Liver (tissue), 9 donors: Measurements from ENCODE around the gene TMPRSS6. TPM values are rescaled to one million over a fixed set of nuclear protein-coding genes. Genes with fewer than 3 reads are reported as not detected.

Source experiments
- DNase-seq: peaks from one replicate; pipeline ENCODE4 v3.0.0-alpha.2; 2017; ENCODE audit warnings: low spot score
- H3K27ac ChIP-seq, 2 donors: one replicate each; pipeline ENCODE4 v1.7.0; 2013; ENCODE audit warnings: inconsistent platforms in 2 of 2, low read length in 2 of 2, control low read depth in 1 of 2, low read depth in 1 of 2, mild to moderate bottlenecking in 1 of 2
- H3K27me3 ChIP-seq, 4 donors: one replicate each; pipeline versions ENCODE4 v1.6.1 to v1.7.0; 2013; ENCODE audit warnings: low read length in 3 of 4, inconsistent platforms in 1 of 4, mild to moderate bottlenecking in 1 of 4, moderate library complexity in 1 of 4; ENCODE audit not compliant: control insufficient read depth in 4 of 4, insufficient read depth in 4 of 4
- H3K36me3 ChIP-seq, 4 donors: one replicate each; pipeline versions ENCODE4 v1.6.1 to v1.7.0; 2013; ENCODE audit warnings: low read length in 3 of 4, mild to moderate bottlenecking in 3 of 4, low read depth in 1 of 4, moderate library complexity in 1 of 4; ENCODE audit not compliant: control insufficient read depth in 4 of 4, insufficient read depth in 3 of 4
- H3K4me1 ChIP-seq, 4 donors: one replicate each; pipeline versions ENCODE4 v1.6.1 to v1.7.0; 2013; ENCODE audit warnings: low read length in 3 of 4, mild to moderate bottlenecking in 3 of 4, moderate library complexity in 1 of 4; ENCODE audit not compliant: control insufficient read depth in 4 of 4, insufficient read depth in 4 of 4
- H3K4me3 ChIP-seq, 3 donors: one replicate each; pipeline versions ENCODE4 v1.6.1 to v1.7.0; 2013; ENCODE audit warnings: low read length in 3 of 3, control low read depth in 1 of 3, low read depth in 1 of 3, mild to moderate bottlenecking in 1 of 3
- H3K9ac ChIP-seq, 2 donors: one replicate each; pipeline ENCODE4 v1.7.0; 2013; ENCODE audit warnings: low read length in 2 of 2, mild to moderate bottlenecking in 2 of 2, moderate library complexity in 2 of 2, control low read depth in 1 of 2, low read depth in 1 of 2
- H3K9me3 ChIP-seq, 4 donors: one replicate each; pipeline versions ENCODE4 v1.6.1 to v1.7.0; 2013; ENCODE audit warnings: low read length in 3 of 4; ENCODE audit not compliant: control insufficient read depth in 4 of 4
- EGR1 ChIP-seq, 2 donors: IDR thresholded peaks; 2 replicates each; pipeline ENCODE4 v1.6.1; 2016 to 2018; ENCODE audit warnings: antibody characterized with exemption in 2 of 2, low read depth in 2 of 2
- FOXA1 ChIP-seq: IDR thresholded peaks from 2 replicates; pipeline ENCODE4 v1.6.1; 2016; ENCODE audit warnings: antibody characterized with exemption
- FOXA2 ChIP-seq: IDR thresholded peaks from 2 replicates; pipeline ENCODE4 v1.6.1; 2016; ENCODE audit warnings: antibody characterized with exemption
- GABPA ChIP-seq, 2 donors: IDR thresholded peaks in 1 of 2; conservative IDR thresholded peaks in 1 of 2; 2 replicates each; pipeline ENCODE4 v1.6.1; 2016; ENCODE audit warnings: antibody characterized with exemption in 2 of 2, mild to moderate bottlenecking in 1 of 2, moderate library complexity in 1 of 2
- HNF4A ChIP-seq, 2 donors: conservative IDR thresholded peaks; 2 replicates each; pipeline ENCODE4 v1.6.1; 2016; ENCODE audit warnings: antibody characterized with exemption in 2 of 2, mild to moderate bottlenecking in 2 of 2
- HNF4G ChIP-seq: IDR thresholded peaks from 2 replicates; pipeline ENCODE4 v1.6.1; 2016; ENCODE audit warnings: antibody characterized with exemption
- JUND ChIP-seq, 2 donors: IDR thresholded peaks; 2 replicates each; pipeline ENCODE4 v1.6.1; 2016; ENCODE audit warnings: antibody characterized with exemption in 2 of 2
- NR2F2 ChIP-seq: IDR thresholded peaks from 2 replicates; pipeline ENCODE4 v1.6.1; 2016; ENCODE audit warnings: antibody characterized with exemption
- RXRA ChIP-seq, 2 donors: IDR thresholded peaks; 2 replicates each; pipeline ENCODE4 v1.6.1; 2017 to 2018; ENCODE audit warnings: antibody characterized with exemption in 2 of 2, mild to moderate bottlenecking in 1 of 2
- SP1 ChIP-seq: IDR thresholded peaks from 2 replicates; pipeline ENCODE4 v1.6.1; 2018; ENCODE audit warnings: antibody characterized with exemption, mild to moderate bottlenecking
- TAF1 ChIP-seq: conservative IDR thresholded peaks from 2 replicates; pipeline ENCODE4 v1.6.1; 2016; ENCODE audit warnings: antibody characterized with exemption, mild to moderate bottlenecking
- YY1 ChIP-seq: IDR thresholded peaks from 2 replicates; pipeline ENCODE4 v1.6.1; 2016; ENCODE audit warnings: antibody characterized with exemption, mild to moderate bottlenecking
- WGBS: extraction: QIAGEN DNeasy Blood & Tissue Kit; methylation state at CpG from one replicate; pipeline ENCODE4 v1.1.7; 2013; 5-methylcytosine and 5-hydroxymethylcytosine counted together
- polyA plus RNA-seq, 2 donors: library from polyadenylated mRNA; stranded (reverse) in 1 of 2; unstranded in 1 of 2; fragments of 200-250 nt in 1 of 2; fragments of >200 nt in 1 of 2; fragmentation: Nextera tagmentation in 1 of 2; extraction: Ambion mirVana in 1 of 2; gene quantifications; one replicate each; pipeline versions ENCODE4 v1.2.1 to v1.2.3, GENCODE V29; 2013 to 2015
- total RNA-seq, 2 donors: library from RNA; depleted of rRNA; stranded (reverse); fragments of >200 nt; gene quantifications; one replicate each; pipeline ENCODE4 v1.2.3, GENCODE V29; 2014
- TF ChIP-seq, protein P1 (sequence below): IDR thresholded peaks from 2 replicates; pipeline ENCODE4 v1.6.1; 2016; ENCODE audit warnings: antibody characterized with exemption
- TF ChIP-seq, protein P2 (sequence below): IDR thresholded peaks from 2 replicates; pipeline ENCODE4 v1.6.1; 2016; ENCODE audit warnings: antibody characterized with exemption
- TF ChIP-seq, protein P3 (sequence below): IDR thresholded peaks from 2 replicates; pipeline ENCODE4 v1.6.1; 2016; ENCODE audit warnings: antibody characterized with exemption, mild to moderate bottlenecking
- TF ChIP-seq, protein P4 (sequence below): IDR thresholded peaks from 2 replicates; pipeline ENCODE4 v1.6.1; 2016; ENCODE audit warnings: antibody characterized with exemption
- TF ChIP-seq, protein P5 (sequence below): fragments of 150-350 bp; IDR thresholded peaks from 2 replicates; pipeline ENCODE4 v1.5.1; 2017; ENCODE audit warnings: improper control_type of control experiment, low read depth, low read length; ENCODE audit not compliant: missing input control
- donor health status: healthy.
- donor health status: healthy.
- donor health status: healthy.
- donor health status: healthy.
- donor health status: healthy.

TMPRSS6 gene
- total and polyA plus RNA-seq, 4 donors = 12.6 to 47.1 (median 39.9) TPM

DNA sequence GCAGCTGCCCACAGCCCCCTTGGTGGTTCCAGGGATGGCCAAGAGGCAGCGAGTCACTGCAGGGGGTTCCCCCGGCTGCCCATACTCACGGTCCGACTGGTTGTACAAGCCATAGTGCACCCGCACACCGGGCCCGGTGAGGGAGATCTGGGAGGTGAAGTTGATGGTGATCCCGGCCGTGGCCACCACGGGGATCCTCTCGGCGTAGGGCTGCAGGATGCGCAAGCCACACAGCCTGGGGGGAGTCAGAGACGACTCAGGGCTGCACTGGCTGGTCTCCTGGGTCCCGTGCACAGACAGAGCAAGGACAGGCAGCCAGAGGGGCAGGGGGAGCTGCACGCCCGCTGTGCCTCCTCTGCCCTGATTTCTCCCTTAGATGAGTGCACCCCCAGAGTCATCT is 34.5 kb downstream of the TMPRSS6 start:
- TF ChIP-seq GABPA (IDR thresholded peaks at IDR 0.05 in 1 of 2, conservative IDR thresholded peaks at IDR 0.05 in 1 of 2) (no peak), TAF1 (no peak), FOXA2 (no peak), HNF4A (conservative IDR thresholded peaks at IDR 0.05) (no peak), EGR1 (IDR thresholded peaks at IDR 0.05; ENCODE audit: low read depth in 2 of 2) (no peak), NR2F2 (no peak), RXRA (IDR thresholded peaks at IDR 0.05) (no peak), SP1 (no peak), JUND (IDR thresholded peaks at IDR 0.05) (no peak)
- TF ChIP-seq, protein P1, sequence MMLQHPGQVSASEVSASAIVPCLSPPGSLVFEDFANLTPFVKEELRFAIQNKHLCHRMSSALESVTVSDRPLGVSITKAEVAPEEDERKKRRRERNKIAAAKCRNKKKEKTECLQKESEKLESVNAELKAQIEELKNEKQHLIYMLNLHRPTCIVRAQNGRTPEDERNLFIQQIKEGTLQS = no peak
- TF ChIP-seq, protein P2, sequence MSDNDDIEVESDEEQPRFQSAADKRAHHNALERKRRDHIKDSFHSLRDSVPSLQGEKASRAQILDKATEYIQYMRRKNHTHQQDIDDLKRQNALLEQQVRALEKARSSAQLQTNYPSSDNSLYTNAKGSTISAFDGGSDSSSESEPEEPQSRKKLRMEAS = no peak
- TF ChIP-seq, protein P3, sequence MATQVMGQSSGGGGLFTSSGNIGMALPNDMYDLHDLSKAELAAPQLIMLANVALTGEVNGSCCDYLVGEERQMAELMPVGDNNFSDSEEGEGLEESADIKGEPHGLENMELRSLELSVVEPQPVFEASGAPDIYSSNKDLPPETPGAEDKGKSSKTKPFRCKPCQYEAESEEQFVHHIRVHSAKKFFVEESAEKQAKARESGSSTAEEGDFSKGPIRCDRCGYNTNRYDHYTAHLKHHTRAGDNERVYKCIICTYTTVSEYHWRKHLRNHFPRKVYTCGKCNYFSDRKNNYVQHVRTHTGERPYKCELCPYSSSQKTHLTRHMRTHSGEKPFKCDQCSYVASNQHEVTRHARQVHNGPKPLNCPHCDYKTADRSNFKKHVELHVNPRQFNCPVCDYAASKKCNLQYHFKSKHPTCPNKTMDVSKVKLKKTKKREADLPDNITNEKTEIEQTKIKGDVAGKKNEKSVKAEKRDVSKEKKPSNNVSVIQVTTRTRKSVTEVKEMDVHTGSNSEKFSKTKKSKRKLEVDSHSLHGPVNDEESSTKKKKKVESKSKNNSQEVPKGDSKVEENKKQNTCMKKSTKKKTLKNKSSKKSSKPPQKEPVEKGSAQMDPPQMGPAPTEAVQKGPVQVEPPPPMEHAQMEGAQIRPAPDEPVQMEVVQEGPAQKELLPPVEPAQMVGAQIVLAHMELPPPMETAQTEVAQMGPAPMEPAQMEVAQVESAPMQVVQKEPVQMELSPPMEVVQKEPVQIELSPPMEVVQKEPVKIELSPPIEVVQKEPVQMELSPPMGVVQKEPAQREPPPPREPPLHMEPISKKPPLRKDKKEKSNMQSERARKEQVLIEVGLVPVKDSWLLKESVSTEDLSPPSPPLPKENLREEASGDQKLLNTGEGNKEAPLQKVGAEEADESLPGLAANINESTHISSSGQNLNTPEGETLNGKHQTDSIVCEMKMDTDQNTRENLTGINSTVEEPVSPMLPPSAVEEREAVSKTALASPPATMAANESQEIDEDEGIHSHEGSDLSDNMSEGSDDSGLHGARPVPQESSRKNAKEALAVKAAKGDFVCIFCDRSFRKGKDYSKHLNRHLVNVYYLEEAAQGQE = no peak
- Histone ChIP-seq H3K27me3 (no peaks in the 10 kb centered on the region), H3K36me3 (peaks cover 3 to 37% (median 18%) of the 10 kb centered on the region in 4 donors), H3K4me1 (peaks cover 0 to 2% (median 0%) of the 10 kb centered on the region in 4 donors), H3K4me3 (no peak overlapping the region), H3K9me3 (no peaks in the 10 kb centered on the region), H3K27ac (no peak overlapping the region), H3K9ac (no peak overlapping the region)
- WGBS = 85% methylated on average over 17 of the region's 17 CpGs
- no peak for DNase-seq

DNA sequence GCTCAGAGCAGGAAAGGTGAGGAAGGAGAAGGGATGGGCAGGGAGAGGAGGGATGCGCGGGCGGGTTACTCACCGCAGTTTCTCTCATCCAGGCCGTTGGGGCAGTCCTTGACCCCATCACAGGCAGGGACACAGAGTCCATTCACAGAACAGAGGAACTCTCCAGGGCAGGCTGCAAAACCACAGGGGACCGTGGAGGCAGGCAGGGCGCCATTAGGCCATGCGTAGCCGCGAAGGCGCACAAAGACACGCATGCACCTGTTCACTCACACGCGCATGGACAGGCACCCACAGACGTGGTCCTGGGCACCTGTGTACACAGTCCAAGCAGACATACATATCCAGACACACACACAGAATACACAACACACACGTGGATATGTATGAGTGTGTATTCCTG is 35.0 kb downstream of the TMPRSS6 start:
- H3K36me3 ChIP-seq = peaks cover 3 to 41% (median 18%) of the 10 kb centered on the region in 4 donors
- no peak overlapping the region for H3K9ac ChIP-seq
- no peaks in the 10 kb centered on the region for H3K27me3 ChIP-seq
- 87% methylated on average over 16 of the region's 16 CpGs for WGBS
- no peak overlapping the region for H3K4me3 ChIP-seq
- TF ChIP-seq FOXA2 (no peak), HNF4A (conservative IDR thresholded peaks at IDR 0.05) (no peak), GABPA (IDR thresholded peaks at IDR 0.05 in 1 of 2, conservative IDR thresholded peaks at IDR 0.05 in 1 of 2) (no peak), JUND (IDR thresholded peaks at IDR 0.05) (no peak), YY1 (no peak), SP1 (no peak), NR2F2 (no peak), RXRA (IDR thresholded peaks at IDR 0.05) (no peak), FOXA1 (no peak), TAF1 (no peak), HNF4G (no peak)
- TF ChIP-seq, protein P4, sequence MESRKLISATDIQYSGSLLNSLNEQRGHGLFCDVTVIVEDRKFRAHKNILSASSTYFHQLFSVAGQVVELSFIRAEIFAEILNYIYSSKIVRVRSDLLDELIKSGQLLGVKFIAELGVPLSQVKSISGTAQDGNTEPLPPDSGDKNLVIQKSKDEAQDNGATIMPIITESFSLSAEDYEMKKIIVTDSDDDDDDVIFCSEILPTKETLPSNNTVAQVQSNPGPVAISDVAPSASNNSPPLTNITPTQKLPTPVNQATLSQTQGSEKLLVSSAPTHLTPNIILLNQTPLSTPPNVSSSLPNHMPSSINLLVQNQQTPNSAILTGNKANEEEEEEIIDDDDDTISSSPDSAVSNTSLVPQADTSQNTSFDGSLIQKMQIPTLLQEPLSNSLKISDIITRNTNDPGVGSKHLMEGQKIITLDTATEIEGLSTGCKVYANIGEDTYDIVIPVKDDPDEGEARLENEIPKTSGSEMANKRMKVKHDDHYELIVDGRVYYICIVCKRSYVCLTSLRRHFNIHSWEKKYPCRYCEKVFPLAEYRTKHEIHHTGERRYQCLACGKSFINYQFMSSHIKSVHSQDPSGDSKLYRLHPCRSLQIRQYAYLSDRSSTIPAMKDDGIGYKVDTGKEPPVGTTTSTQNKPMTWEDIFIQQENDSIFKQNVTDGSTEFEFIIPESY = no peak
- TF ChIP-seq, protein P3 = no peak
- TF ChIP-seq, protein P5, sequence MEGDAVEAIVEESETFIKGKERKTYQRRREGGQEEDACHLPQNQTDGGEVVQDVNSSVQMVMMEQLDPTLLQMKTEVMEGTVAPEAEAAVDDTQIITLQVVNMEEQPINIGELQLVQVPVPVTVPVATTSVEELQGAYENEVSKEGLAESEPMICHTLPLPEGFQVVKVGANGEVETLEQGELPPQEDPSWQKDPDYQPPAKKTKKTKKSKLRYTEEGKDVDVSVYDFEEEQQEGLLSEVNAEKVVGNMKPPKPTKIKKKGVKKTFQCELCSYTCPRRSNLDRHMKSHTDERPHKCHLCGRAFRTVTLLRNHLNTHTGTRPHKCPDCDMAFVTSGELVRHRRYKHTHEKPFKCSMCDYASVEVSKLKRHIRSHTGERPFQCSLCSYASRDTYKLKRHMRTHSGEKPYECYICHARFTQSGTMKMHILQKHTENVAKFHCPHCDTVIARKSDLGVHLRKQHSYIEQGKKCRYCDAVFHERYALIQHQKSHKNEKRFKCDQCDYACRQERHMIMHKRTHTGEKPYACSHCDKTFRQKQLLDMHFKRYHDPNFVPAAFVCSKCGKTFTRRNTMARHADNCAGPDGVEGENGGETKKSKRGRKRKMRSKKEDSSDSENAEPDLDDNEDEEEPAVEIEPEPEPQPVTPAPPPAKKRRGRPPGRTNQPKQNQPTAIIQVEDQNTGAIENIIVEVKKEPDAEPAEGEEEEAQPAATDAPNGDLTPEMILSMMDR = no peak
- TF ChIP-seq, protein P2 = no peak
- TF ChIP-seq, protein P1 = no peak
- H3K4me1 ChIP-seq = no peaks in the 10 kb centered on the region
- no peaks in the 10 kb centered on the region for H3K9me3 ChIP-seq
- H3K27ac ChIP-seq = no peak overlapping the region
- DNase-seq = no peak
